Activated T-cell treated with anti-CD3 and anti-CD28 coated beads for 48 hours (primary cell): ENCODE data around the gene EFHC1.

Source experiments
- DNase-seq: peaks from one replicate; pipeline ENCODE4 v3.0.0-alpha.2; 2020; ENCODE audit warnings: low read depth

Gene EFHC1

DNA sequence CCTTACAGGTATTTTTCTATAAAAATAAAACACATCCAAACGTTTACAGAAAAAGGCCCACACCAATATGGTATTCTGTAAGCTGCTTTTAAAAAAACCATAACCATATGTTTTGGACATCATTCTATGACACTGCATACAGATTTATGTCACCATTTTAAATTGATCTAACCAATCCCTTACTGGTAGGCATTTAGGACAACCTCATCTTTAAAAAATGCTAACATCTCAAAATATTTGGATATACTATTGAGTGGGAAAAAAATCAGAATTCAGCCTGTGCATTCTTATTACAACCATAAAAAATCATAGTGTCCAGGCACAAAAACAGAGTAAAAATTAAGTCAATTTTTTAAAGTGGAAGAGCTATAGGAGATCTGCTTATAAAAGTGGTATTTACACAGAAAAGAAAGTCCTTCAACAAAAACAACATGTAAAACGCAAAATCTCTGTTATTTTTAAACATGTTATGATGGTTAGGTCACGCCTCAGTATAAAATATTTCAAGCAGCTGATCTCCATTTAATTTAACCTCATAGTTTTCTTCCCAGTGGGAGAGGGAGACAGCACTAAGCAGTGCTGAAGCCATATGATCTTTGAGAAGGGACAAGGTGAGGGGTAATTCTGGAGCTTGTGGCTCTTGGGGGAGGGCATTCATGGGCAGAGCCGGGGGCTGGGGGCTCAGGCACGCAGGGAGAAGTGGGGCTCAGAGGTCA lies 135.5 kb downstream of the EFHC1 start:
- DNase-seq = no peak

DNA sequence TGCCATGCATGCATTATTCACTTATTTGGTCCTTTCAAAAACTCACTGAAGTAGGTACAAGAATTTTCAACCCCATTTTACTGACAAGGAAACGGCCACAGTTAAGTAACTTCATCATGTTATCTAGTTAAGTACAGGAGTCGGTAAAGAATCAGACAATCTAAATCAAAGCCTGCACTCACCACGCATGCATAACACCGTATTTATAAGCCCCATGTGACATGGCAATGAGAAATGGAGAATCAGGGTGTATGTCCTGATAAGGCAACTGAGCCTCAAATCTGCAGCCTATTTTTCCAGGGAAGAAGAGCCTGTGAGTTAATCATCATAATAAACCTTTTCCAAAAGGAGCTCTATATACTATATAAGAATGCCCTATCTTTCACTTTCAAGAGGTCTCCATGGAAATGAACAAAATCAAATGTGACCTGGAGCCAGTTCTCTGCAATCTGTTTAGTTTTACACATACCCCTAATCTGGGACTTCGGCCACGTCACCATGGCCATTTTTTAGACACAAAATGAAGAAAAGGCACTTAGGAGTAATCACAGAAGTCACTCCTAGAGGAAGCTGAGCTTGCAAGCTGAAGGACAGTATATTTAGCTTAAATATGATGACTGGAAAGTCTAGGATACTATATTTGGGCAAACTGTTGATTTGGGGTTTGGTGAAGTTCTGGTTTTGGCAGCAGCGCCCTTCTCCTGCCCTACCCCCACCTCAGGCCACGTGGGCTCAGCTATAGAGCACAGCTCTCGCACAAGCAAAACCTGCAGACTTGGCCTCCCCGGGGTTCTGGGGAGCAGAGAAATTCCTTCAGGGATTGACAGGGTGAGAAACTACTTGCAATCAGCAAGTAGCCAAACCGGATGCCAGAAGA lies 137.5 kb downstream of the EFHC1 start:
- no peak for DNase-seq

DNA sequence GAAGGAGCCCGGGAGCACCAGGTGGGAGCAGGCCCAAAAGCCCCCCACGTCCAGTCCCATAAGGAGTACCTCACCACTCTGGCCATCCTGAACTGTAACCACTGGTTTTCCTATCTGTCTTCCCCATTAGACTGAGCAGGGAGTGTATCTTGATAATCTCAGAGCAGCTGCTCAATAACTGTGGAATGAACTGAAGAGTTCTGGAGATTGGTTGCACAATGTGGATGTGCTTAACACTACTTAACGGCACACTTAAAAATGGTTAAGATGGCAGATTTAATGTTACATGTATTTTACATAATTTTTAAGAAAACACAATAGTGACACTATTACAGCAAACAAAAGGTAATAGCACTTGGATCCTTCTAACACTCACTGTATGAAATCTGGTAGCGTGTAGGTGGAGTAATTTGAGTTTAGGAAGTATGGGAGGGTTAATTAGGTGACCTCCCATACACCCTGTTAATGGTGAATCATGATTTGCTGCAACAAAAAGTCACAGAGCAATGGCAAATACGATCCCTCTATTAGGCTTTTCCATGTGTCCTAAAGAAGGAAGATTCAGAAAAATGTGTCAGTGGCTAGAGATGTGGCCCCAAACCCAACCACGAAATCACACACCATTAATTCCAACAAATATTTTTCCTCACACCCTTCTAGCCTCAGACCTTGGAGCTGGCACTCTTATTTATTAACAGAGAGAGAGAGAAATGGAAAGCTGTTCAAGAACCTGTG lies 138.3 kb downstream of the EFHC1 start:
- DNase-seq = no peak

DNA sequence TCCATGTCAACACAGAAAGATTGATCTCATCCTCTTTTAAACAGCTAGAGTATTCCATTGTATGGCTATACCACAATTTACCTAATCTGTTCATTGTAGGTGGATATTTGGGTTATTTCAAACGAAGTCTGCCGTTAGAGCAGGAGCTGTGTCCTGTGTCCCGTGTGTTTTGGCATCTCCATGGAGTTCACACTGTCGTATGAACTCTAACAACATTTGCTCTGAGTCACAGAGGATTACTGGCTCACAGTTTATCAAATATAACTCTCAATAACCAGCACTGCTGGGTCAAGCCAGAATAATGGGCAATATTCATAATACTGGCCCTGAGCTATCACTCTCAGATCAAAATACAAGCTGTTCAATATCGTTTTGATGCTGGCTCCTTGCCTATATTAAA lies 140.3 kb downstream of the EFHC1 start:
- no peak for DNase-seq

DNA sequence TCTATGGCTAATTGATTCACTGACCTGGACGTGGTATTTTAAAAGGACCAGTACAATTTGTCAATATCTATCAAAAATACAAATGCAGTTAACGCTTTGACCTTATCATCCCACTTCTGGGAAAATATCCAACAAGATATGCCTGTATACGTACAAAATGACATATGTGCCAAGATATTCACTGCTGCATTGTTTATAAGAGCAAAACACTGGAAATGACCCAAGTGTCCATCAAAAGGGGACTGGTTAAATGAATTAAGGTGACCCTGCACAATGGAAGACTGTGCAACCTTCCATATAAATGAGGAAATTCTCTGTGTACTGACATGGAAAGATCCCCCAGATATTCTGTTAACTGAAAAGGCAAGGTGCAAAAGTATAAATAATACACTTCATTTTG lies 142.8 kb downstream of the EFHC1 start:
- DNase-seq = no peak

DNA sequence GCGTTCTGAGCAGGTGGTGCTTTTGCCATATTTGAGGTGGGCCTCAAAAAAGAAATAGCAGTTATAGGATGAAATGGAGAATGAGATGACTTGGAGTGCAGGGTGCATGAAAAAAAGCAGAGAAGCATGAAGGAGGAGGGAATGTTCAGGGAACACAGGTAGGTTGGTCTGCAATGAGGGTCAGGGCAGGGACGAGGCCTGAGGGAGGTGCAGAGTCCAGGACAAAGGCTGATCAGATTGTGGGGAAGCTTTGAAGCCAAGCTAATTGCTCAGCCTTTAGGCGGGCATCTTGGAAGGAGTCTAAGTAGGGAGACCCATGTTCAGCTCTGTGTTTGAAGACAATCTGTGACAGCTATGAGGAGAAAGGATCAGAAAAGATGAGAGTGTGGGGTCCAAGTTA lies 144.7 kb downstream of the EFHC1 start:
- no peak for DNase-seq

DNA sequence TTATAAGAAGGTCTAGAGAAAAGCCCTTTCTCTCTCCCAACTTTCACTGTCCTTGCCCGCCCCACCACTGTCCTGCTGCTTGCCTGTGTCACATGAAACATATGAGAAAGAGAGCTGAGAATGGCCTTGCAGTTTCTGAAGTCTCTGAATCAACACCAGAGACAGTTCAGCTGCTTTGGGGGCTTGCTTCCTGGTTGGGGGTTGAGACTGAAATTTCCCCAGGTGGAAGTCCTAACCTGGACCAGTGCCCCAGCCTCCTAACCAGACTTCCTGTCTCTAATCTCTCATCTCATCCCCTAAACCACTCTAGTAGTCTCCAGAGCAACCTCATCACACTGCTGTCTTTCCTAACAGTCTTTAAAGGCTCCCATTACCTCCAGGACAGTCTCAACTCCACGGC lies 146.1 kb downstream of the EFHC1 start:
- no peak for DNase-seq

DNA sequence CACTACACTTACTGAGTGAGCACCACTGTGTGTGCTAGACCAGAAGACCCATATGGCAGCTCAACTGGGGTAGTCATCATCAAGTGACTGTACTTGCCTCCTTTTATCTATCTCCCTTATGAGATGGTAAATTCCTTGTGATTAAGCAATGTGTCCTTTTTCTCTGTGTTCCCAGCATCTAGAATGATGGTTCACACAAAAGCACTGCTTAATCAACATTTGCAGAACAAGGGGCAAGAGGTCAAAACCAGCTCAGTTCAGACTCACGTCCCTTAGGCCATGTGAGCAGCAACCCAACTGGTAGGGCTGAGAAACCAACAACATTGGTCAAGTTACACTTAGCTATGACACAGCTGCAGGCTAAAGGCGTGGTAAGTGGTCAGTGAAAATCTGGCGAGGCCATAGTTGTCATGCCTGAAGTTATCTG lies 146.7 kb downstream of the EFHC1 start:
- DNase-seq = no peak

DNA sequence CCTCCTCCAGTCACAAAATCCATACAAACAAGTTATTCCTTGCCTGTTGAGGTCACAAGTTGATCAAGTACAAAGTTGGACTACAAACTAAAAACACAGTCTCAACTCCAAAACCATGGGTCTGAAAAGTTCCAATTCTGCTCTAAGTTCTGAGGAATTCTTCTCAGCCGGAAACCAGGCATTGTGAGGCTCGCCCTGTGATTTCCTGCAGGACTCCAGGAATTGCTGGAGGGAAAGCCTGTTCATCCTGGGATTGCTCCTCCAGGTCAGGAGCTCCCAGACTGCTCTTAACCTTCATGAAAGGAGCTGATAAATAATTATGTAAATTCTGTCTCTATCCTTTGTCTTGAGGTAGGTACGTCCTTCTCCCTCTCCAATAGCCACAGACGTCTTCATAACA lies 148.2 kb downstream of the EFHC1 start:
- DNase-seq = no peak

DNA sequence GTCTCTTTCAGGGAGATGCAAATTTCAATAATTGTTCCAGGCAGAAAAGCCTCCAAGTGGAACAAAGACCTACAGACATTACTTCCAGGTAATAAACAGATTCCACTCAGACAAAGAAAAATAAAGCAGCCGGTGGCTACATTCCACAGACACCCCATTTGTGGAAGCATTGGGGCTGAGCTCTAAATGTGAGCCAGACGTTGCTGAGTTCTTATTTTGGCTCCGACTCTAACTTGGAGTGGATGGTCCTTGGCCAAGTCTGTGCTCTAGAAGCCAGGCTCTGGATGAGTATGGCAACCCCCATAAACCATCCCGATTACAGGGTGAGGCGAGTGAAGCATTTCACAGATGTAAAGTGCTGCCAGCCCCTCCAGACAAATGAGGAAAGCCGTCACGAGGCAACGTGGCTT lies 150.2 kb downstream of the EFHC1 start:
- no peak for DNase-seq

DNA sequence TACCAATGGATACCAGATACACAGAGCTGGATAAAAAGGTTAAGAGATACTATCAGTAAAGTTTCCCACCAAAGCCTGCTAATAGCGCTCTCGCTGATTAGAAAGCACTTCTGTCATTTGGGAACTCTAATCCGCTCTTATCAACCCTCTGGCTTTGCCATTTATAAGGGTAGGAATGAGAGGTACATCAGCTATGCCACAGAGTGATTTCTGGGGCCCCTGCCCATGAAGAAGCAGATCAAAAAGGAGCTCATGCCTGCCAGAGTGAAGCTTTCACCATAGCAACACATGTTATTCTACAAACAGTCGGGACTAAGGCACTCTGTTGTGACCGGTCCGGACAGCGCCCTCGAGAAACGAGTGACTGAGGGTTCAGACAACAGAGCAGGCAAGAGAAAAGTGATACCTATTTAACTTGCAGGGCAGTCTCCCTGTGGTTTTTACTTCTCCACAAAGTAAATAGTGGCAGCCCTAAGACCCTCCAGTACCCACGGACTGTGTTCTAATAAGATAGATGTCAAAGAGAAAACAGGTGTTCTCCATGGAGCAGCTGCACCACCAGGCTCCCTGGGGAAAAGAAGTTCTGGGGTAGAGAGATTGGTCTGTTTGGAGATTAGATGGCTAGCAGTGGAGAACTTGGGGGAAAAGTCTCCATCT lies 151.1 kb downstream of the EFHC1 start:
- DNase-seq = no peak

DNA sequence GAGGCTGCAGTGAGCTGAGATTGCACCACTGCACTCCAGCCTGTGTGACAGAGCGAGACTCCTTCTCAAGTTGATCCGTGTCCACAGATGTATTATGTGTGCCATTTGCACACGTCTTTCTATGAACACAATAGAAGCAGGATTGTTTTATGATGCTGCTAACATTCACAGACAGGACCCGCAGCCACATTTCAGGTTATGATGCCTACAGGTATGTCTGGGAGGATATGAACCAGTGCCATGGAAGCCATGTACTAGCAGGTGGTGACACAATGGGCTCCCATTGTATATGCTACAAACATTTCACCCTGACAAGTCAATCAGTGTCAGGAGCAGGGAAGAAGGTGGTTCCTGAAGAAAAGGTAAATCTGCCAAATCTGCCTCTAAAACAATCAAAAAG lies 152.4 kb downstream of the EFHC1 start:
- no peak for DNase-seq

DNA sequence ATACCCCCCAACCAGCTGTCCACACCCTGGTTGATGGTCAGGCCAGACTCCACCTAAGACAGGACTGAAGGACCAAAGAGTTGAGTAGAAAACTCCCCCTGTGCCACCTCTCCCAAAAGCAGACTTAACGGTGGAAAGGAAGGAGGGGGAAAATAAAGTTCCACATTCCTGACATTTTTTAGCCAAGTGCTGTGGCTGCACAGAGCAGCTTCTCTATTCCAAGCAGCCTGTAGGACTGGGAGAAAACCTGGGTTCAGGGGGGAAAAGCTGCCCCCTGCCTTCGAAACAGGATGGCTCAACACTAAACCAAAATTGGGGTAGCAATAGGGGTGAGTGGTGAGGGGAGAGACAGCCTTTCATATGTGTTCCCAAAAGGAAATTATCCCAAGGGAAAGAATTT lies 153.2 kb downstream of the EFHC1 start:
- no peak for DNase-seq
